MCF 10A (cell line): Measurements from ENCODE around the gene NTHL1. TPM values are rescaled to one million over a fixed set of nuclear protein-coding genes. Genes with fewer than 3 reads are reported as not detected.

ENCODE experiments used
- BruUV-seq: library from RNA; stranded (reverse); fragments of 400-500 nt; replicated peaks from 2 replicates; lab custom pipeline; 2021; lab: Mats Ljungman, UMichigan
- CTCF ChIA-PET: fragments of 300-600 bp; sonication (Branson Sonifier 250); formaldehyde crosslinking; extraction: SDS; loops from one replicate; lab custom pipeline; 2021; ENCODE audit warnings: antibody characterized with exemption, inconsistent platforms; lab: Yijun Ruan, JAX
- POLR2A ChIA-PET: fragments of 300-600, 350-650 bp; sonication (Branson Sonifier 250); formaldehyde crosslinking; extraction: SDS; loops from one replicate; lab custom pipeline; 2020; ENCODE audit warnings: antibody characterized with exemption, inconsistent platforms; lab: Yijun Ruan, JAX
- DNase-seq: peaks from one replicate; pipeline ENCODE4 v3.0.0-alpha.2; 2018; ENCODE audit not compliant: unreplicated experiment
- H3K27ac Mint-ChIP-seq: one replicate; pipeline ENCODE4 v1.8.0; 2022; ENCODE audit warnings: mild to moderate bottlenecking, low read depth, mixed read lengths; ENCODE audit not compliant: unreplicated experiment
- H3K27me3 Mint-ChIP-seq: one replicate; pipeline ENCODE4 v1.8.0; 2022; ENCODE audit warnings: mixed read lengths; ENCODE audit not compliant: insufficient read depth, unreplicated experiment
- H3K36me3 Mint-ChIP-seq: one replicate; pipeline ENCODE4 v1.8.0; 2022; ENCODE audit warnings: mild to moderate bottlenecking, moderate library complexity, mixed read lengths; ENCODE audit not compliant: insufficient read depth, unreplicated experiment
- H3K4me1 Mint-ChIP-seq: one replicate; pipeline ENCODE4 v1.8.0; 2022; ENCODE audit warnings: mixed read lengths; ENCODE audit not compliant: insufficient read depth, unreplicated experiment
- H3K4me3 Mint-ChIP-seq: one replicate; pipeline ENCODE4 v1.8.0; 2022; ENCODE audit warnings: mild to moderate bottlenecking, moderate library complexity, mixed read lengths; ENCODE audit not compliant: unreplicated experiment
- H3K9me3 Mint-ChIP-seq: one replicate; pipeline ENCODE4 v1.8.0; 2022; ENCODE audit warnings: mixed read lengths; ENCODE audit not compliant: unreplicated experiment
- intact Hi-C: fragments of 100-400 bp; cut with micrococcal nuclease; formaldehyde crosslinking; loops from 2 replicates; pipeline ENCODE4 v1.14.1; 2022
- total RNA-seq: library from RNA; stranded (reverse); gene quantifications from 2 replicates; pipeline ENCODE4 v1.2.3, GENCODE V29; 2022
- TF ChIP-seq, protein P1 (sequence below): fragments of 200-600 bp; IDR thresholded peaks from one replicate; pipeline ENCODE4 v1.8.0; 2022; ENCODE audit warnings: antibody characterized with exemption, mild to moderate bottlenecking; ENCODE audit not compliant: unreplicated experiment

The NTHL1 gene
- total RNA-seq, 1 experiment from 2014 or later: 17.7 TPM

DNA sequence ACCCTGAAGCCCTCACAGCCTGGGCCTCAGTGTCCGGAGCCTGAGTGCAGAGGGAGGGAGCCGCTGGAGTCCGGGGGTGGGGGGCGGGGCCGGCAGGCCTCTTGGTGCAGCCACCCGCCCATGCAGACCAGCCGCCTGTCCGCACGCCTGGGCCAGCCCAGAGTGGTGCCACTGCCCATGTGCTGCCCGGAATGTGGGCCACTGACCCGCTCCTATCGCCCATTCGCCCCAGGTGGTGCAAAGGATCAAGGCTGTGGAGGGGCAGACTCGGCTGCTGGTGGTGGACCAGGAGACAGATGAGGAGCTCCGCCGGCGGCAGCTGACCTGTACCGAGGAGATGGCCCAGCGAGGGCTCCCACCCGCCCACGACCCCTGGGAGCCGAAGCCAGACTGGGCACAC lies 18.3 kb downstream of the NTHL1 start:
- peaks cover 7% of the 10 kb centered on the region for H3K36me3 Mint-ChIP-seq
- no peak overlapping the region for H3K4me3 Mint-ChIP-seq
- no peak overlapping the region for H3K27ac Mint-ChIP-seq
- no peaks in the 10 kb centered on the region for H3K9me3 Mint-ChIP-seq
- intact Hi-C loops: no loop called here
- ChIA-PET POLR2A (interaction anchor here (0.6 kb wide), 1 partner anchor 10 kb away, joined by 5 read pairs; the partner anchor contains the start of gene NPW), CTCF (no interaction called here)
- H3K4me1 Mint-ChIP-seq: no peaks in the 10 kb centered on the region
- BruUV-seq: no TSS peak
- no peak for DNase-seq
- H3K27me3 Mint-ChIP-seq: no peaks in the 10 kb centered on the region
- TF ChIP-seq, protein P1, sequence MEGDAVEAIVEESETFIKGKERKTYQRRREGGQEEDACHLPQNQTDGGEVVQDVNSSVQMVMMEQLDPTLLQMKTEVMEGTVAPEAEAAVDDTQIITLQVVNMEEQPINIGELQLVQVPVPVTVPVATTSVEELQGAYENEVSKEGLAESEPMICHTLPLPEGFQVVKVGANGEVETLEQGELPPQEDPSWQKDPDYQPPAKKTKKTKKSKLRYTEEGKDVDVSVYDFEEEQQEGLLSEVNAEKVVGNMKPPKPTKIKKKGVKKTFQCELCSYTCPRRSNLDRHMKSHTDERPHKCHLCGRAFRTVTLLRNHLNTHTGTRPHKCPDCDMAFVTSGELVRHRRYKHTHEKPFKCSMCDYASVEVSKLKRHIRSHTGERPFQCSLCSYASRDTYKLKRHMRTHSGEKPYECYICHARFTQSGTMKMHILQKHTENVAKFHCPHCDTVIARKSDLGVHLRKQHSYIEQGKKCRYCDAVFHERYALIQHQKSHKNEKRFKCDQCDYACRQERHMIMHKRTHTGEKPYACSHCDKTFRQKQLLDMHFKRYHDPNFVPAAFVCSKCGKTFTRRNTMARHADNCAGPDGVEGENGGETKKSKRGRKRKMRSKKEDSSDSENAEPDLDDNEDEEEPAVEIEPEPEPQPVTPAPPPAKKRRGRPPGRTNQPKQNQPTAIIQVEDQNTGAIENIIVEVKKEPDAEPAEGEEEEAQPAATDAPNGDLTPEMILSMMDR: no peak

DNA sequence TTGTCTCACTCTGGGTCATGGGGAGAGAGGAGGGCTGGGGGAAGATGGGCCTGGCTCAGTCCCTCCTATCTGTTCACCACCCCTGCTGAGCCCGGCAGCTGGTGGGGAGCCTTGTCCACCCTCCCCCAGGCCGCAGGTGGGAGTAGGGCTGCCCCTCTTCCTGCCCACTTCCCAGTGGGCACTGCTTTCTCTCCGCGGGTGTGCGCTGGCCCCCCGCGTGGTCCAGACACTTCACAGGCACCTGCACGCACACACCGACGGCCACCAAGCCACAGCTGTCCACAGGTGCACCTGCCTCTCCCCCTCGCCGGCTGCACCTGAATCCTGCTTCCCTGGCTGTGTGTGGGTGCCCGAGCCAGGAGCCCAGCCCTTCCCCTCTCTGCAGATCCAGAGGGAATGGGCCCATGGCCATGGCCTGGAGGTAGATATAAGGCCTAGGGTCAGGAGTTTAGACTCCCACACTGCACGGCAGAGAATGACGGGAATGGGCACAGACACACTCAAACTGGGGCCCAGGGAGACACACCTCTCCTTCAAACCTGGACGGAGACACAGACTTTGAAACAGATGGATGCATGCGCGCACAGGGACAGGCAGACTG lies 18.9 kb downstream of the NTHL1 start:
- Mint-ChIP-seq H3K36me3 (peaks cover 7% of the 10 kb centered on the region), H3K27ac (no peak overlapping the region), H3K4me1 (no peaks in the 10 kb centered on the region), H3K27me3 (no peaks in the 10 kb centered on the region), H3K9me3 (no peaks in the 10 kb centered on the region), H3K4me3 (no peak overlapping the region)
- no TSS peak for BruUV-seq
- TF ChIP-seq, protein P1: no peak
- intact Hi-C loops: no loop called here
- ChIA-PET CTCF (interaction anchor here (1.1 kb wide), 1 partner anchor 18 kb away, joined by 3 read pairs; no protein-coding TSS in a partner anchor), POLR2A (interaction anchor here (2.0 to 2.6 kb wide), 2 partner anchors 19 to 21 kb away, joined by 5 to 11 read pairs; partner anchors contain the start of genes NTHL1 and TSC2)
- DNase-seq: no peak

DNA sequence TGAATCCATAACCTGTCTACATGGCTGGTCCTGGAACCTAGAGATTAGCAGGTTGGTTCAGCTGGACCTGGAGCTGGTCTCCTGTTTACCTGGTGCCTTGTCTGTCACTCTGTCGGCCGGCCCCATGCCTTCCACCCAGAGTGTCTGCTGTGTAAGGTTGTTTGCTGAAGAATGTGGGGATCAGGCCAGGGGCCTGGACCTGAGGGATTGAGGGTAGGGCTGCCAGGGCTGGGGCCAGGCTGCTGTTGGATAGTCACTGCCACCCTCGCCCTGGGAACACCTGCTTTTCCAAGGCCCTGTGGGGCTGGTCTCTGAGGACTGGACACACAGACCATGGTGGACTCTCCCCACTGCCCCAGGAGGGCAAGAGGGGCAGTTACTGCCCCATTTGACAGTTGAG lies 19.5 kb downstream of the NTHL1 start:
- no peaks in the 10 kb centered on the region for H3K9me3 Mint-ChIP-seq
- POLR2A ChIA-PET: interaction anchor here (0.6 to 2.6 kb wide), 6 partner anchors 13 to 132 kb away, joined by 3 to 11 read pairs (median 4); partner anchors contain the start of genes NTHL1, TBL3 and TSC2
- no peak overlapping the region for H3K27ac Mint-ChIP-seq
- peaks cover 7% of the 10 kb centered on the region for H3K36me3 Mint-ChIP-seq
- H3K4me1 Mint-ChIP-seq: peaks cover under 1% of the 10 kb centered on the region
- H3K27me3 Mint-ChIP-seq: no peaks in the 10 kb centered on the region
- intact Hi-C loops: no loop called here
- CTCF ChIA-PET: interaction anchor here (0.6 to 1.1 kb wide), 4 partner anchors 11 to 20 kb away, joined by 3 read pairs; no protein-coding TSS in a partner anchor
- peak overlapping the region; percentile 70 for H3K4me3 Mint-ChIP-seq
- TF ChIP-seq, protein P1: no peak
- BruUV-seq: no TSS peak
- no peak for DNase-seq
